Measurements from ENCODE around the gene SLC13A2.

Gene SLC13A2

DNA sequence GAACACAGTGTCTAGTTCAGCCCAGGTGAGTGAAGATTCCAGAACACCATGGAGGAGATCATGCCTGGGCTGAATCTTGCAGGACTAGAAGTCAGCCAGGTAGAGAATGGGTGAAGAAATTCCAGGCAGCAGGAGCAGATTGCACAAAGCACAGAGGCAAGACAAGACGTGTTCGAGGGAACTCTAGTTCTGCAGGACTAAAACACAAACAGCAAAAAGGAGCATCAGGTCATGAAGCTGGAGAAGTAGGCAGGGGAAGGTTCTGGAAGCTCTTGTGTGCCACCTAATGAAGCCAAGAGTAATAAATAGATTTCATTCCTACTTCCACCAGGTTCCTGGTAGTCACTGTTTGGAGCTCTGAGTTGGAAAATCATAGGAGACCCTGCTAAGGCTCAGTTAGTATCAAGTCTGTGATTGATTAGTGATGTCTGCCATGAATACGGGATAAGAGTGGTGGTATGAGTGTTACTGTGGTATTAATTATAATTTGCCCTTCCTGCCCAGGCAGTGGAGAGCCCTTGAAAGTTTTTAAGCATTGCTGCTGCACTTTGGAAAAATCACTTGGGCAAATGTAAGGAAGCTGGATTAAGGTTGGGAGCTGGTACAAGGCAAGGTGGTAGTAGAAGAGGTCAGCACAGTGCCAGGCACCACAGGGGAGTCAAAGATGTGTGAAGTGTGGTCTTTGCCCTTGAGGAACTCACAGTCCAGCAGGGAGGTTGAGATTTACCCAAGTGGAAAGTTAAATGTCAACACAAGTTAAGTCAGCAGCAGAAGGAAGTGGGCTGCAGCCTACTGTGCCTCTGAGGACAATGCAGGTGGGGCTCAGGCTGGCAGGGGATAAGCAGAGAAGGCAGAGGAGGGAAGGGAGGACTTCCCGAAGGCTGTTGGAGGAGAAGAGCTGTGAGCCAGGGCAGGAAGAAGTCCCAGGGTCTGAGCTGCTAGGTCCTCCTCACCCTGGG, 19.2 kb downstream of the SLC13A2 start:
- DNase-seq (ENCODE audit: low read depth) = no peak

DNA sequence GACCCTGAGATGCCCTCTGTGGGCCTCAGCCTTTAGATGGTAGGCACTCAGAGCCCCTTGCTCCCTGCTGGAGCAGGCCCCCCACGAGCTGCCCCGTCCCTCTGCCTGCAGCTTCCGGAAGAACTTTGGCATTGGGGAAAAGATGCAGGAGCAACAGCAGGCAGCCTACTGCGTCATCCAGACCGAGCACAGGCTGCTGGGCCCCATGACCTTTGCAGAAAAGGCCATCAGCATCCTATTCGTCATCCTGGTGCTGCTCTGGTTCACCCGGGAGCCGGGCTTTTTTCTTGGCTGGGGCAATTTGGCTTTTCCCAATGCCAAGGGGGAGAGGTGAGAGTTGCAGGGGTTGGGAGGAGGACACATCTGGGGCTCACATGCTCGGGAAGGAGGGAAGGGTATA, 20.0 kb downstream of the SLC13A2 start:
- no peak for DNase-seq (ENCODE audit: low read depth)

DNA sequence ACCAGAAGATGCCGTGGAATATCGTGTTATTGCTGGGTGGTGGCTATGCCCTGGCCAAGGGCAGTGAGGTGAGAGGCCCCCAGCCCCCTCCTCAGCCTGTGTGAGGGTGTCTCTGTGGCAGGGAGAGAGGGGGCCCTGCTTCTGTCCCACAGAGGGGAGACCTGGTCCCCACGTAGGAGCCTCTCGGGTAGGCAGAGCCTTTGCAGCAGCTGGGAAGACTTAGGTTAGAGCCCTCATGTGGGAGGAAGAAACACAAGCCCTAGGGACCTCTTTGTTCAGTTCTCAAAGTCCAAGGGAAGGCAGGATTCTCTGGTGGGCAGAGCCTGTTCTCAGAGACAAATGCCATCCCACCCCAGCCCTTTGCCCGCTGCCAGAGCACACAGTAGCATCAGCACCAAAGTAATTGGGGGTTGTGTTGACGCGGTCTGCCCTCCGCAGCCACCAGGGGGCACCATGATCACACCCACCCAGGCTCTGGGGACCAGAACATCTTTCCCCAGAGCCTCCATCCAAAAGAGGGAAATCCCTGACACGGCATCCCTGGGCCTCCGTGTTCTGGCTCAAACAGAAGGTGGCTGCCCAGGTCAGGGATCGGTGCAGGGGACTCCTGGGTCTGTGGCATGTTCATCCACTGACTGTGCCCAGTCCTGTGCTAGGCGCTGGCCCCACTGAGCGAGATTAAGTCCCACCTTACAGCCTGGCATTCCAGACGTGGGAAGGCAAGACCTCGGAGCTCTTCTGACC, 21.2 kb downstream of the SLC13A2 start:
- DNase-seq (ENCODE audit: low read depth) = peak; percentile 66

DNA sequence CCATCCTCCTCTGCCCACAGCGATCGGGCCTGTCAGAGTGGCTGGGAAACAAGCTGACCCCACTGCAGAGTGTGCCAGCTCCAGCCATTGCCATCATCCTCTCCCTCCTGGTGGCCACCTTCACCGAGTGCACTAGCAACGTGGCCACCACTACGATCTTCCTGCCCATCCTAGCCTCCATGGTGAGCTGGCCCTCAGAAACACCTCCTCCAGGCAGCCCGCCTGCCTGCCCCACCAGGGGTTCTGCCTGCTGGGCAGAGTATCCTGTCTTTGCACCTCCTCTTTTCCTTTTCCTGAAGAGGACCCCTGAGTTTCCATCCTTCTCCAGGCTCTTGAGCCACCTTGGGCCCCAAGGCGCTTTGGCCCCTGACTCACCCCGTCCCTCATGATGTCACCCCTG, 22.2 kb downstream of the SLC13A2 start:
- DNase-seq (ENCODE audit: low read depth) = no peak

DNA sequence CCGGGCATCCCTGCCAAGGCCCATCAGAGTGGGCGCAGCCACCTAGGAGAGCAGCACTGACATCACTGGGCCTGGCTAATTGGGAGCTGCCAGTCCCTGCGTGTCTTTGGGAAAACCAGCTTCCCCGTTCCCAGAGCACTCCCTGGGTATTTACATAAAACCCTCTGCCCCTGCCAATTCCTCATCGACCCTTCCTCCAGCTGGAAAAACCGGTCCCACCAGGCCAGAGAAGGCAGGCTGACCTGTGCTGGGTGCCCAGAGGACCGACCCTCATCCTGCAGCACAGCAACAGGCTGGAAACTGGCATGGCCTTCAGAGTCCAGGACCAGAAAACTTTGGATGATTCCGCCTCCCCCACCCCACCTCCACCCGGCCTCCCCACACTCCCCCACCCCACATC, 24.5 kb downstream of the SLC13A2 start:
- DNase-seq (ENCODE audit: low read depth) = no peak

DNA sequence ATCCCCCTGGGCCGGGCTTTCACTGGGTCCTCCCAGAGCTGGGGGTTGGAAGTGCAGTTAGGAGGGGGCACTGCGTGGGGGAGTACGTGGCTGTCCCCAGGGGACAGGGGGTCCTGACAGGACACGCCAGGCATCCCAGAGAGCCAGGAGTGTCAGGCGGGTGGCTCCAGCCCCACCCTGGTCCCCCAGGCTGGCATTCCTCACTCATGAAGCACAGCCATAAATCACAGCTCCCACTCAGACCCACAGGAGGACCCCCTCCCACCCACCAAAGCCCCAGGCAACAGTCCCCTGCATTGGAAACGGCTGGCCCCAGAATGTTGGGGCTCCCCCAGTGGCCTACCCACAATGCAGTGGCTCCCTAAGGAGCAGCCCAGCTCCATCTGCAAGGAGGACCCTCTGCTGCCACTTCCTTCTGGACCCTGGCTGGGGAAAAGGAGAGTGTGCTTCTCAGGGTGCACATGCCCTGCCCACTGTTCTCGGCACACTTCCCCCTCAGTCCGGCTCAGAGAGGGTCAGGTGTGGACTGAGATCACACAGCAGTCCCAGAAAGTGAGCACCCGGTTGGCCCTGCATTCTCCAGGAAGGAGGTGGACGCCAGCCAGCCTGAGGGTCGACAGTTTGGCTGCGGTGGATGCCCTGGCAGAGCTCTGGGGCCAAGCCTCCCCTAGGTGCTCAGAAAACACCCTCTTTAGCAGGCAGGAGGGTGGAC, 25.4 kb downstream of the SLC13A2 start:
- DNase-seq (ENCODE audit: low read depth) = no peak

- DNase-seq (ENCODE audit: low read depth) = no peak
Measured at GRCh38 chr17:28499364-28499664, 25.9 kb downstream of the SLC13A2 start.

GRCh38 chr17:28499684-28500357, 26.4 kb downstream of the SLC13A2 start:
- no peak for DNase-seq (ENCODE audit: low read depth)

GRCh38 chr17:28500712-28501379, 27.4 kb downstream of the SLC13A2 start:
- no peak for DNase-seq (ENCODE audit: low read depth)

DNA sequence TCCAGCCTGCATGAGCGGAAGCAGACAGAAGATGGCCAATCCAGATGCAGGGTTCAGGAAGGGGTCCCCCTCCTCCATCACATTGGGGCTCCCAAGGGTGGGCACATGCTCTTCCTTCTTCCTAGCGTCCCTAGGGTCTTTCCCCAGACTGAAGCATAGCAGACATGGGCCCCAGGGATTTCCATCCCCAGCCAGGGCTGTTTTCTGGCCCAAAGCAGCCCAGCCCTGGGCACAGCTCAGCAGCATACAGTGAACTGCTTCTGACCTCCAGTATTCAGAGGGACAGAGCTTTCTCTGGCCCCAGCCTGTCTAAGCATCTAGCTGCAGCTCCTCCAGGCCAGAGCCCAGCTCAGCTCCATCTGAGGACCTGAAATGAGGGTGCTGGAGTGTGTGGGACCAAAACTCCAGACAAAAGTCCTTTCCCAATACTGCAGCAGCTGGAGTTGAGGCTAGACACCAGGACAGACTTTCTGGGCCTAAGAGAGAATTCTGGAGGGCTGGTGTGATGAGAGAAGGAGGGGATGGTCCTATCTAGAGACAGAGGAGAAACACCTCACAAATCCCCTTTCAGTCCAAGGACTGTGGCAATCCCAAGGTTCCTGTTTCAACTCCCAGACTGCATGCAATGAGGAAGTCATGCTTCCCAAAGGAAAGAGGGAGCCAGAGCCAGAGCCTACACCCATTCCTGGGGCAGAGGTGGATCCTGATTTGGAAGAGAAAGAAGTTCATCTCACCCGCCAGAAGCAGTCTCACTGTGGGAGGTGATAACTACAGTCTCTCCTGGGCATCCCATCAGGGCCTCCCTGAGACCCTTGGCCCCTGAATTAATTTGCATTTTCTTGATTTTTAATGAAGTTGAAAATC, 28.2 kb downstream of the SLC13A2 start:
- no peak for DNase-seq (ENCODE audit: low read depth)

- no peak for DNase-seq (ENCODE audit: low read depth)
Measured at GRCh38 chr17:28503420-28503819, 30.0 kb downstream of the SLC13A2 start.

DNA sequence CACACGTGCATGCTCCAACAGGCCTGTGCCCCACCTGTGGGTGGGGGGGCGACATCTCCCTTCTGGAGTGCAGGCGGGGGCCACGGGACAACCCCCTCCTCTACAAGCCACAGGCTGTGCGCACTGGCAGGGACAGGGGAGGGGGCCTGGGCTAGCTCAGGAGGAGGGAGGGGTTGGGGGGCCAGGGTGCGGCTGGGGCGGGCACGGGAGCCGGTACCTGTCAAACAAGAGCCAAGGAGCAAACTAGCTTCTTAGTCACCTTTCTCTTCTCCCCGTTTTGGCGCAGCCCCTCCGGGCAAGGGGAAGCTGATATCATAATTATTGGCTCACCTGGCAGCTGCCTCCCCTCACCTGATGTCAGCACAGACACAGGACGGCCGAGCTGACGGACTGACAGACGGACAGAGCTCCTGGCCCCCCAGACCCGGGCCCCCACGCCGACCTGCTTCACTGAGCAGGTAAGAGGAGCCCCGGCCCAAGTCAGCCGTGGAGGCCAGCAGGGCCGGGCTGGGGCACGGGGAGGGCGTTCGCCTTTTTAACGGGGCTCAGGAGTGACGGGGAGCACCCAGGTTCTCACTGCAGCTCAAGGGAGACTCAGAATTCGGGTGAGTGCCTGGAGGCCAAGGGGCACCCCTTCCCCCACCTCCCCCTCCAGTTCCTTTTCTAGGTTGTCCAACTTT, 32.7 kb downstream of the SLC13A2 start, which contains the start of gene FOXN1:
TSS of gene FOXN1 (plus strand) at position 363 of the 680 bp plus-strand sequence. CDS start 17,622 bp downstream, outside the sequence.
- DNase-seq (ENCODE audit: low read depth) = no peak

- no peak for DNase-seq (ENCODE audit: low read depth)
Measured at GRCh38 chr17:28506763-28507487, 33.5 kb downstream of the SLC13A2 start.

DNA sequence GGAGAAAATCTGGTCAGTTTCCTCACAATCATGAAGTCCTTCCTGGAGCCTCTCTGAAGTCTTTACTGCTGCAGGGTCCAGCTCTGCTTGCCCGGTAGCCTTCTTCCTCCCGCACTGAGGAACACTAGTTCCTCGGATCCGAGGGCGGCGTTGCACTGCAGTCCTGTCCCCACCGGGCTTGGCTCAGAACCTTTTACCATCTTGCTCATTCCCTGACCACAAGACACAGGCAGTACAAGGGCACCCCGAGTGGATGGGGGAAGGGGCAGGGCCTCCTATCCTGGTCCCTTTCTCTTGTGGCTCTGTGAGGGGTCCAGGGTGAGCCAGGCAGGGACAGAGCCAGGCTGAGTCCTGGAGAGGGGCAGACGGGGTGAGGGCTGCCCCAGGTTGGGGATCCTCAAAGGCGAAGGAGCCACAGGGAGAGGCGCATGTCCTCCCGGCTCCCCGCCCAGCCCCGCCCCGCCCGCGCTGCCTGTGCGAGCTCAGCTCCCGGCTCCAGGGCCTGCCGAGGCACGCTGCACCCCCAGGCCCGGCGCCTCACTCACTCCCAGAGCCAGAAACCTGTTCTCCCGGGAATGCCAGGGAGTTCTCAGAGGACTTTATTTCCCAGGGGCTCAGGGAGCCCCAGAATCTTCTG, 34.2 kb downstream of the SLC13A2 start:
- DNase-seq (ENCODE audit: low read depth) = no peak

DNA sequence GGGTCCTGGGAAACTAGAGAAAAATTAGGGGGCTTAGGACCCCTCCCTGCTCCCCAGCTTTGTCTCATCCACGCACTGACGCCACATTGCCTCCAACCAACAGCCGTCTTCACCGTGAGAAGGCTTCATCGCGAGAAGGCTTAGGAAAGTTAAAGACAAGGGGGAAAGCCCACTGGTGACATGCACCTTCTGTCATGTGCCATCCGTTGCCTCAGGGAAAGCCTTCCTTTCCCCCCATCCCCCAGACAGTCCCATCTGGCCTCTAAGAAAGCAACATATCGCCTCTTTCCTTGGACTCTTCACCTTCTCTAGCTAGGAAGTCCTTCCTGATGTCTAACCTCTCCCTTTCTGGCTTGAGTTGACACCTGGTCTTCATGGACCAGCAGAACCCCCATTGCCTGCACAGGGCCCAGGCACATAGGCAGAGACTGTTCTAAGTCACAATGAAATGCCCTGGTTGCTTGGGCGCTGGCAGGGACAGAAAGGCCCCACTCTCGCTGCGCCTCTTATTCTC, 34.8 kb downstream of the SLC13A2 start:
- DNase-seq (ENCODE audit: low read depth) = no peak

- DNase-seq (ENCODE audit: low read depth) = no peak
Measured at GRCh38 chr17:28509789-28510188, 36.3 kb downstream of the SLC13A2 start.

GRCh38 chr17:28511858-28512461, 38.5 kb downstream of the SLC13A2 start:
- no peak for DNase-seq (ENCODE audit: low read depth)

GRCh38 chr17:28513476-28513875, 40.0 kb downstream of the SLC13A2 start:
- DNase-seq (ENCODE audit: low read depth) = no peak
